PC-3 (cell line): Measurements from ENCODE around the gene CYTH3. TPM values are rescaled to one million over a fixed set of nuclear protein-coding genes. Genes with fewer than 3 reads are reported as not detected.

Experiments used
- ATAC-seq: fragments of 200-7000 bp; cut with Tn5 transposase; 2 replicates; pipeline ENCODE4 v1.9.1; 2020; ENCODE audit warnings: mild to moderate bottlenecking, moderate library complexity
- BruUV-seq: library from RNA; stranded (reverse); fragments of 400-500 nt; replicated peaks from 2 replicates; lab custom pipeline; 2021; lab: Mats Ljungman, UMichigan
- CTCF ChIA-PET: fragments of 300-600 bp; sonication (Branson Sonifier 250); formaldehyde crosslinking; loops from one replicate; lab custom pipeline; 2022; ENCODE audit warnings: antibody characterized with exemption; lab: Charles Lee
- POLR2A ChIA-PET: fragments of 300-600 bp; sonication (Branson Sonifier 250); formaldehyde crosslinking; loops from one replicate; lab custom pipeline; 2022; ENCODE audit warnings: antibody characterized with exemption; ENCODE audit not compliant: unreplicated experiment; lab: Charles Lee
- DNase-seq: peaks from one replicate; pipeline ENCODE4 v3.0.0-alpha.2; 2015
- H2AFZ ChIP-seq: fragments of 300-600 bp; sonication (generic); 2 replicates; pipeline ENCODE4 v1.6.0; 2016; ENCODE audit warnings: antibody characterized with exemption, low read length
- H3F3A ChIP-seq: fragments of 300-600 bp; sonication (generic); one replicate; pipeline ENCODE4 v1.6.0; 2017; ENCODE audit warnings: antibody characterized with exemption, low read length, control low read depth, mild to moderate bottlenecking; ENCODE audit not compliant: unreplicated experiment
- H3K27ac ChIP-seq: fragments of 300-600 bp; sonication (generic); 2 replicates; pipeline ENCODE4 v1.5.1; 2016; ENCODE audit warnings: mild to moderate bottlenecking, low read length
- H3K27me3 ChIP-seq: fragments of 300-600 bp; sonication (generic); 2 replicates; pipeline ENCODE4 v1.6.1; 2016; ENCODE audit warnings: low read length, mixed read lengths
- H3K36me3 ChIP-seq: fragments of 300-600 bp; sonication (generic); 2 replicates; pipeline ENCODE4 v1.6.1; 2016; ENCODE audit warnings: low read depth, mixed run types, low read length, mixed read lengths
- H3K4me1 ChIP-seq: fragments of 300-600 bp; sonication (generic); 2 replicates; pipeline ENCODE4 v1.5.1; 2016; ENCODE audit warnings: low read length; ENCODE audit not compliant: insufficient read depth
- H3K4me2 ChIP-seq: fragments of 300-600 bp; sonication (generic); 2 replicates; pipeline ENCODE4 v1.6.0; 2016; ENCODE audit warnings: low read length
- H3K4me3 ChIP-seq: fragments of 300-600 bp; sonication (generic); 2 replicates; pipeline ENCODE4 v1.5.1; 2016; ENCODE audit warnings: mild to moderate bottlenecking, low read length, mixed read lengths
- H3K79me2 ChIP-seq: fragments of 300-600 bp; sonication (generic); 2 replicates; pipeline ENCODE4 v1.6.1; 2017; ENCODE audit warnings: low read length, mixed read lengths
- H3K9ac ChIP-seq: fragments of 300-600 bp; sonication (generic); 2 replicates; pipeline ENCODE4 v1.6.0; 2016; ENCODE audit warnings: mild to moderate bottlenecking, low read length
- H3K9me2 ChIP-seq: fragments of 300-600 bp; sonication (generic); replicated peaks from 2 replicates; pipeline ENCODE4 v1.6.1; 2016; ENCODE audit warnings: mixed run types, low read length, mixed read lengths
- H3K9me3 ChIP-seq: fragments of 300-600 bp; sonication (generic); 2 replicates; pipeline ENCODE4 v1.6.1; 2016; ENCODE audit warnings: low read length, mixed read lengths
- H4K20me1 ChIP-seq: fragments of 300-600 bp; sonication (generic); 2 replicates; pipeline ENCODE4 v1.6.1; 2016; ENCODE audit warnings: low read length, mixed read lengths
- EZH2 ChIP-seq: fragments of 300-600 bp; sonication (generic); IDR thresholded peaks from one replicate; pipeline ENCODE4 v1.6.1; 2017; ENCODE audit warnings: antibody characterized with exemption, mild to moderate bottlenecking, low read length; ENCODE audit not compliant: unreplicated experiment
- EZH2phosphoT487 ChIP-seq: fragments of 300-600 bp; sonication (generic); IDR thresholded peaks from 2 replicates; pipeline ENCODE4 v1.6.1; 2018; ENCODE audit warnings: mild to moderate bottlenecking, antibody characterized with exemption, low read length, borderline replicate concordance
- intact Hi-C: fragments of 100-400 bp; cut with micrococcal nuclease; formaldehyde crosslinking; loops from 2 replicates; pipeline ENCODE4 v1.9.0; 2023
- total RNA-seq: library from RNA; depleted of rRNA; stranded (reverse); fragments of >200 nt; gene quantifications from 2 replicates; pipeline ENCODE4 v1.2.3, GENCODE V29; 2014
- TF ChIP-seq, protein P1 (sequence below): fragments of 300-600 bp; sonication (generic); conservative IDR thresholded peaks from 2 replicates; pipeline ENCODE4 v1.5.1; 2017; ENCODE audit warnings: antibody characterized with exemption, low read depth, mild to moderate bottlenecking, low read length

Gene CYTH3
- total RNA-seq, 1 experiment from 2014 or later = 23.1 TPM

GRCh38 chr7:6159524-6160031 is 112.8 kb downstream of the CYTH3 start:
- Histone ChIP-seq H2AFZ (no peak overlapping the region), H3K9me3 (no peaks in the 10 kb centered on the region), H3K9me2 (no peaks in the 10 kb centered on the region), H4K20me1 (no peaks in the 10 kb centered on the region), H3K4me1 (no peaks in the 10 kb centered on the region), H3K9ac (no peak overlapping the region), H3K27ac (no peak overlapping the region), H3F3A (no peaks in the 10 kb centered on the region), H3K36me3 (peaks cover 24% of the 10 kb centered on the region; the same call in 1 of the 2 replicates), H3K79me2 (no peaks in the 10 kb centered on the region), H3K4me3 (no peak overlapping the region), H3K27me3 (no peaks in the 10 kb centered on the region), H3K4me2 (no peak overlapping the region)
- no peak for TF ChIP-seq EZH2
- no peak for TF ChIP-seq EZH2phosphoT487
- TF ChIP-seq, protein P1, sequence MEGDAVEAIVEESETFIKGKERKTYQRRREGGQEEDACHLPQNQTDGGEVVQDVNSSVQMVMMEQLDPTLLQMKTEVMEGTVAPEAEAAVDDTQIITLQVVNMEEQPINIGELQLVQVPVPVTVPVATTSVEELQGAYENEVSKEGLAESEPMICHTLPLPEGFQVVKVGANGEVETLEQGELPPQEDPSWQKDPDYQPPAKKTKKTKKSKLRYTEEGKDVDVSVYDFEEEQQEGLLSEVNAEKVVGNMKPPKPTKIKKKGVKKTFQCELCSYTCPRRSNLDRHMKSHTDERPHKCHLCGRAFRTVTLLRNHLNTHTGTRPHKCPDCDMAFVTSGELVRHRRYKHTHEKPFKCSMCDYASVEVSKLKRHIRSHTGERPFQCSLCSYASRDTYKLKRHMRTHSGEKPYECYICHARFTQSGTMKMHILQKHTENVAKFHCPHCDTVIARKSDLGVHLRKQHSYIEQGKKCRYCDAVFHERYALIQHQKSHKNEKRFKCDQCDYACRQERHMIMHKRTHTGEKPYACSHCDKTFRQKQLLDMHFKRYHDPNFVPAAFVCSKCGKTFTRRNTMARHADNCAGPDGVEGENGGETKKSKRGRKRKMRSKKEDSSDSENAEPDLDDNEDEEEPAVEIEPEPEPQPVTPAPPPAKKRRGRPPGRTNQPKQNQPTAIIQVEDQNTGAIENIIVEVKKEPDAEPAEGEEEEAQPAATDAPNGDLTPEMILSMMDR = no peak
- ChIA-PET POLR2A (no interaction called here), CTCF (interaction anchor here (1.0 to 1.3 kb wide), 2 partner anchors 163 to 164 kb away, joined by 3 to 6 read pairs; no protein-coding TSS in a partner anchor)
- BruUV-seq = no TSS peak
- ATAC-seq (peak; percentile 5; the same call in 1 of the 2 replicates), DNase-seq (no peak)
- intact Hi-C loops = loop anchor here (1.0 to 2.0 kb wide), 2 partner anchors 111 to 164 kb away; no protein-coding TSS in a partner anchor

- Histone ChIP-seq H4K20me1 (no peaks in the 10 kb centered on the region), H3F3A (no peaks in the 10 kb centered on the region), H3K9ac (no peak overlapping the region), H3K27ac (no peak overlapping the region), H3K9me2 (no peaks in the 10 kb centered on the region), H3K79me2 (no peaks in the 10 kb centered on the region), H2AFZ (no peak overlapping the region), H3K4me3 (no peak overlapping the region), H3K36me3 (peaks cover 24% of the 10 kb centered on the region; the same call in 1 of the 2 replicates), H3K27me3 (no peaks in the 10 kb centered on the region), H3K9me3 (no peaks in the 10 kb centered on the region), H3K4me2 (no peak overlapping the region), H3K4me1 (no peaks in the 10 kb centered on the region)
- CTCF ChIA-PET = no interaction called here
- ATAC-seq = no peak
- DNase-seq = no peak
- BruUV-seq = no TSS peak
- POLR2A ChIA-PET = no interaction called here
- intact Hi-C loops = no loop called here
- TF ChIP-seq EZH2 (no peak), EZH2phosphoT487 (no peak)
- TF ChIP-seq, protein P1 = no peak
Measured at GRCh38 chr7:6159097-6159483, 113.3 kb downstream of the CYTH3 start.

DNA sequence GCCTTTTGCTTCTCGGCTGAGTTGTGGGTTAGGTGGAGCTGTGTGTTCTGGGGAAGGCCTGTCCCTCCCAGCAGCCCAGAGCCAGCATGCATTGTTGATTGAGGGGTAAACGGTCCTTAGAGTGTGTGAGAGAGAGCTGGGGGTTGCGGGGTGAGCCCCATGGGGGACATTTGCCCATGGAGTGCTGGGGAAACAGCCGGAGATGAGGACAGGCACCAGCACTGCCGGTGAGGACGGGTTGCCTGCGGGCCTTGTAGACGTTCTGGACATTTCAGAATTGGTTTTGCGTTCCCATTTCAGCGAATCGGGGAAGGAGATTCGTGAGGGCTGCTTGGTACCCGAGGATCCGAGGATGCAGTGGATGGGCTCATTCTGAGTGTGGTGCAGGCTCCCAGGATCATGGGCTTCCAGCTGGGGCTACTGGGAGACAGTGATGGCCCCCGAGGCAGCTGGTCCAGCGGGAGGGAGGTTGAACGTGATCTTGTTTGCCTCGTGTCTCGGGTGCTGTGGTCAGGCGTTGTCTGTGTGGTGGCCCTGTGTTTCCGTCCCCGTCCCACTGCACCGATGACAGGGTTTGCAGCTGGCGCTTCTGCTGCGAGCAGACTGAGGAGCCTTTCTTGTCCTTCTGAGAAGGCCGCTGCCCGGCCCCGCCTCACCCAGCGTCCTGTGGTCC is 113.9 kb downstream of the CYTH3 start:
- H4K20me1 ChIP-seq = no peaks in the 10 kb centered on the region
- no peak overlapping the region for H3K4me2 ChIP-seq
- no peak overlapping the region for H3K27ac ChIP-seq
- no peaks in the 10 kb centered on the region for H3K9me3 ChIP-seq
- no peaks in the 10 kb centered on the region for H3F3A ChIP-seq
- H3K9me2 ChIP-seq = no peaks in the 10 kb centered on the region
- POLR2A ChIA-PET = no interaction called here
- CTCF ChIA-PET = no interaction called here
- ATAC-seq = no peak
- no peaks in the 10 kb centered on the region for H3K79me2 ChIP-seq
- no peaks in the 10 kb centered on the region for H3K4me1 ChIP-seq
- peaks cover 24% of the 10 kb centered on the region; the same call in 1 of the 2 replicates for H3K36me3 ChIP-seq
- BruUV-seq = no TSS peak
- H3K27me3 ChIP-seq = no peaks in the 10 kb centered on the region
- no peak overlapping the region for H3K9ac ChIP-seq
- H3K4me3 ChIP-seq = no peak overlapping the region
- TF ChIP-seq EZH2phosphoT487 = no peak
- TF ChIP-seq, protein P1 = no peak
- no peak for TF ChIP-seq EZH2
- H2AFZ ChIP-seq = no peak overlapping the region
- intact Hi-C loops = no loop called here
- DNase-seq = no peak
